HCT116 (cell line): ENCODE results near the gene MED27.

ENCODE experiments used
- CTCF ChIP-seq, 3 experiments: fragments of 200-600 bp in 1 of 3; sonication (generic) in 1 of 3; IDR thresholded peaks in 2 of 3; conservative IDR thresholded peaks in 1 of 3; 2 replicates each; pipeline ENCODE4 v1.5.1; 2012 to 2017; ENCODE audit warnings: low read depth in 2 of 3, low read length in 2 of 3, antibody characterized with exemption in 1 of 3, borderline replicate concordance in 1 of 3, control low read depth in 1 of 3, mild to moderate bottlenecking in 1 of 3, mixed read lengths in 1 of 3, mixed run types in 1 of 3, moderate library complexity in 1 of 3; ENCODE audit not compliant: insufficient read depth in 1 of 3
- EGR1 ChIP-seq: IDR thresholded peaks from 2 replicates; pipeline ENCODE4 v1.6.1; 2012; ENCODE audit warnings: low read depth
- EZH2 ChIP-seq: fragments of 200-600 bp; sonication (generic); IDR thresholded peaks from 2 replicates; pipeline ENCODE4 v1.6.1; 2017; ENCODE audit warnings: antibody characterized with exemption, mixed run types
- EZH2phosphoT487 ChIP-seq: fragments of 200-600 bp; IDR thresholded peaks from 2 replicates; pipeline ENCODE4 v1.6.1; 2018; ENCODE audit warnings: antibody characterized with exemption, borderline replicate concordance
- MAX ChIP-seq: IDR thresholded peaks from 2 replicates; pipeline ENCODE4 v1.6.1; 2012
- POLR2A ChIP-seq: IDR thresholded peaks from 2 replicates; pipeline ENCODE4 v1.7.0; 2011; ENCODE audit warnings: borderline replicate concordance; ENCODE audit not compliant: insufficient read depth, insufficient read length; ENCODE audit errors: extremely low read depth
- POLR2AphosphoS5 ChIP-seq: IDR thresholded peaks from 2 replicates; pipeline ENCODE4 v1.6.1; 2011; ENCODE audit warnings: mild to moderate bottlenecking, low read depth, low read length, moderate library complexity
- TCF7L2 ChIP-seq: IDR thresholded peaks from 2 replicates; pipeline ENCODE4 v1.7.0; 2011; ENCODE audit warnings: borderline replicate concordance, inconsistent platforms; ENCODE audit not compliant: insufficient read depth, insufficient read length; ENCODE audit errors: extremely low read depth
- ZNF274 ChIP-seq: fragments of 200-500 bp; sonication (Bioruptor generic); IDR thresholded peaks from 2 replicates; pipeline ENCODE4 v1.6.1; 2014; ENCODE audit warnings: mild to moderate bottlenecking, low read depth, low read length, inconsistent platforms

GRCh38 chr9:131910572-131910971 lies 169.1 kb downstream of the MED27 start:
- TF ChIP-seq CTCF (IDR thresholded peaks at IDR 0.05 in 2 of 3, conservative IDR thresholded peaks at IDR 0.05 in 1 of 3; ENCODE audit: borderline replicate concordance in 1 of 3, insufficient read depth in 1 of 3, low read depth in 2 of 3, low read length in 2 of 3), result no peak
- no peak for TF ChIP-seq TCF7L2
- TF ChIP-seq POLR2A, result no peak
- TF ChIP-seq EZH2, result no peak
- no peak for TF ChIP-seq EZH2phosphoT487
- no peak for TF ChIP-seq POLR2AphosphoS5
- no peak for TF ChIP-seq ZNF274
- no peak for TF ChIP-seq MAX
- TF ChIP-seq EGR1, result no peak
